Measurements from ENCODE around the gene ZC3H7B.
"Not testable (repeated sequence)": the region's sequence is repeated elsewhere in the genome, so short reads cannot be mapped to it uniquely, and the experiment has no call there.

The ZC3H7B gene

DNA sequence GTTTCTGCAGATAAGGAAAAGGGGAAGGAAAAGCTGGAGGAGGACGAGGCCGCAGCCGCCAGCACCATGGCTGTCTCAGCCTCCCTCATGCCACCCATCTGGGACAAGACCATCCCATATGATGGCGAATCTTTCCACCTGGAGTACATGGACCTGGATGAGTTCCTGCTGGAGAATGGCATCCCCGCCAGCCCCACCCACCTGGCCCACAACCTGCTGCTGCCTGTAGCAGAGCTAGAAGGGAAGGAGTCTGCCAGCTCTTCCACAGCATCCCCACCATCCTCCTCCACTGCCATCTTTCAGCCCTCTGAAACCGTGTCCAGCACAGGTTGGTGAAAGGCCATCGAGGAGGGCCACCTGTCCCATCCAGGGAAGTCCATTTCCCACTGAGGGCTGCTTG, 86.0 kb downstream of the ZC3H7B start:
- no peak for DNase-seq

DNA sequence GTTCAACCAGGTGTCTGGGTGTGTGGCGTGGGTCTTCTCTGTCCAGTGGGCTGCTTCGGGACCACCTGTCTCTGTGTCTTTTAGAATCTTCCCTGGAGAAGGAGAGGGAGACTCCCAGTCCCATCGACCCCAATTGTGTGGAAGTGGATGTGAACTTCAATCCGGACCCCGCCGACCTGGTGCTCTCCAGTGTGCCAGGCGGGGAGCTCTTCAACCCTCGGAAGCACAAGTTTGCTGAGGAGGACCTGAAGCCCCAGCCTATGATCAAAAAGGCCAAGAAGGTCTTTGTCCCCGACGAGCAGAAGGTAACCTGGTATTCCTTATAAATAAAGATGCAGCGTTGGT, 92.7 kb downstream of the ZC3H7B start:
- no peak for DNase-seq

DNA sequence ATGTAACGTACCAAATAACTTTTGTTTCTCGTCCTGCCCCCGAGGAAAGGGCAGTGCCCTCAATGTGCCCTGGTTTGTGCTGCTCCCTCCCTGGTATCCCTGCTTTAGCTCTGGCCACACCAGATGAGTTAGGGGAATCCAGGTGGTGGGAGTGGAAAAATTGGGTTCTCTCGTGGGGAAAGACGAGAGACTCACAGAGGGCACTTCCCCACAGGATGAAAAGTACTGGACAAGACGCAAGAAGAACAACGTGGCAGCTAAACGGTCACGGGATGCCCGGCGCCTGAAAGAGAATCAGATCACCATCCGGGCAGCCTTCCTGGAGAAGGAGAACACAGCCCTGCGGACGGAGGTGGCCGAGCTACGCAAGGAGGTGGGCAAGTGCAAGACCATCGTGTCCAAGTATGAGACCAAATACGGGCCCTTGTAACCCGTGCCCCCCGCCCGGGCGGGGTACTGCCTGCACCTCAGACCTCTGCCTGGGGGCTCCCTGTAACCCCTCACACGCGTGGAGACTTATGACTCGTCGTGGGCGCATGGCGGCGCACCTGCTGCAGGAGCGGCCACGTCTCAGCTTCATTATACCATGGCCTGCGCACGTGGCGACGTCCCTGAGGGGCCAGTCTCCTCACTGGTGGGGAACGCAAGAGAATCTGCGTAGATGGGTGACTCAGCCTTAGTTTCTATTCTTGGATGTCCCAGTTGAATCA, 94.4 kb downstream of the ZC3H7B start:
- DNase-seq, result no peak

DNA sequence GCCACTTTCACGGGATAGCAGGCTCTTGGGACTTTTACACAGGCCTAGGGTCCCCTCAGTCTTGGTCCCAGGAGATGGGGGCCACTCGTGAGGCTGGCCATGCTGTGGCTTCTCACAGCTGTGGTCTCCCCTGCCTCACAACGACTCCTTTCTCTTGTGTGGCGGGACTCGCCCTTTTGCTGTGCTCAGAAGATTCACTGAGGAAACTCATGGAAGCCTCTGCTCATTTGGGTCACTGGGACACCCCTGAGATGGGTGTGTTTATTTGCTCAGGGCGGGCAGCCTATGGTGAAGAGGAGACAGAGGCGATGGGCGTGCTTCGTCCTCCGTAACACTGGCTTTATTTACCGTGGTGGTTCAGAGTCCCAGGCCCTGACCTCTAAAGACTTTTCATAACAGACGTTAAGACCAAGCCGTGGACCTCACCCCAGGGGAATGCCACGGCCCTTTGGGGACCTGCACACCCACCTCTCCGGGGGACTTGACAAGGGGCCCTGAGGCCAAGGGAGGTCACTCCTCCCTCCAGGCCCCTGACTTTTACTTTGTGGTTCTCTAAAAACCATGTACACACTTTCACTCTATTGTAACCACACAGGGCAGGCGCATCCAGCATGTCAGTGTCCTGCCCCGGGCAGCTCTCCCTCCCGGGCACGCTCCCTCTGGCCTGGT, 96.0 kb downstream of the ZC3H7B start:
- no peak for DNase-seq

DNA sequence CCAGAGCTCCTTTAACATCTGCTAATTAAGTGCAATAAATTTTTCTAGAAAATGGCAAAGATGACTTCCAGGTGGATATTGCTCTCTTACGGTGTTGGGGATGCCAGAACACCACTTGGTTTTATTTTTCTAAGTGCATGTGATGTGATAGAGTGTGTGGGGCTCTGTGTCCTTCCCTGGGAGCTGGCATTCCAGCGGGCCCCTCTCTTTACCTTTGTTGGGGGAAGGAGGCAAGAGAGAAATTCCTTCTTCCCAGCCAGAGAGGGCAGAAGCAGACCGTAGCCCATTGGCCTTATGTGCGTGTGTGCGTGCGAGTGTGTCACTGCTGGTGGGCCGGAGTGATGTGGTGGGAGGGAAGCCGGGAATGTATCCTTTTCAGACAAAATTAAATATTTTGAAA, 97.6 kb downstream of the ZC3H7B start:
- DNase-seq, result no peak

DNA sequence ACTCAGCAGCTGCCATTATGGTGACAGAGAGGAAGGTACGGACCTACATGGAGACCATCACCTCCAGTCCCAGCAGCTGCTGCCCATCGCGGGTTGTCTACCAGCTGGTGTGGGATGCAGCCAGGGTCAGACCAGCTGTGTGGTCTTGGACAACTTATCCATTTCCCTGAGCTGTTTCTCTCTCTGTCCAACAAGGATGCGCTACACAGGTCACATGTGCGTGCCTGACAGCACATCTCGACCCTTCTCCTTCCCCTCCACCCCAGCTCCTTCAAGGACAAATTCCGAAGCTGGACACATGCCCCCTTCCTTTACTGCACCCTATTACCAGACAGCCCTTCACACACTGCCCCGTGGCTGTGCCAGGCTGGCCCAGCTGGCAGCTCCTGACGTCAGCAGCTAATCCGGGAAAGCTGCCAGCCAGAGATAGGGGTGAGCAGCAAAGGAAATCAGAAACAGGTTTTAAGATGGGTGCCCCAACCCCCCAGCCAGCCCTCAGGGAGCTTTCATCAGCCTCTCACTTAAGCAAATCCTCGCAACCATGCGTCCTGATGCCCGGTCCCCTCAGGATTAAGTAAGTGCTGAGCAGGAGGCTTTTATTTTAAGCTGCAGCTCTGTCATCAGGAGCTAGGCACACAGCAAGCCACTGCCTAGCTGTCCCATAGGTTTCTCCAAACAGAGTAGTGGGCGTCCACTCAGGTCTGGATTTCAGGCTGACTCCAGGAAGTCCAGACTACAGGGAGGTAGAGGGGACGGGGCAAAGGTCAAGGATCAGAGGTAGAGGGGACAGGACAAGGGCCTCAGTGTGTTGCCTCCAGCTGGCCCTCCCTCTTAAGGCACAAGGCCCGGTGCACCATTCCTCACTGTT, 100.7 kb downstream of the ZC3H7B start:
- no peak for DNase-seq

DNA sequence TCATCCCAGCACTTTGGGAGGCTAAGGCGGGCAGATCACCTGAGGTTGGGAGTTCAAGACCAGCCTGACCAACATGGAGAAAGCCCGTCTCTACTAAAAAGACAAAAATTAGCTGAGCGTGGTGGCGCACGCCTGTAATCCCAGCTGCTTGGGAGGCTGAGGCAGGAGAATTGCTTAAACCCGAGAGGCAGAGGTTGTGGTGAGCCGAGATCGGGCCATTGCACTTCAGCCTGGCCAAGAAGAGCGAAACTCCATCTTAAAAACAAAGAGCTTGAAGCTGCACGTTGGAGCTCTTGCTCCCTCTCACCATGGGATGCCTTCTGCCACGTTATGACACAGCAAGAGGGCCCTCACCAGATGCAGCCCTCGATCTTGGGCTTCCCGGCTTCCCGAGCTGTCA, 101.5 kb downstream of the ZC3H7B start:
- DNase-seq, result not testable (repeated sequence)

DNA sequence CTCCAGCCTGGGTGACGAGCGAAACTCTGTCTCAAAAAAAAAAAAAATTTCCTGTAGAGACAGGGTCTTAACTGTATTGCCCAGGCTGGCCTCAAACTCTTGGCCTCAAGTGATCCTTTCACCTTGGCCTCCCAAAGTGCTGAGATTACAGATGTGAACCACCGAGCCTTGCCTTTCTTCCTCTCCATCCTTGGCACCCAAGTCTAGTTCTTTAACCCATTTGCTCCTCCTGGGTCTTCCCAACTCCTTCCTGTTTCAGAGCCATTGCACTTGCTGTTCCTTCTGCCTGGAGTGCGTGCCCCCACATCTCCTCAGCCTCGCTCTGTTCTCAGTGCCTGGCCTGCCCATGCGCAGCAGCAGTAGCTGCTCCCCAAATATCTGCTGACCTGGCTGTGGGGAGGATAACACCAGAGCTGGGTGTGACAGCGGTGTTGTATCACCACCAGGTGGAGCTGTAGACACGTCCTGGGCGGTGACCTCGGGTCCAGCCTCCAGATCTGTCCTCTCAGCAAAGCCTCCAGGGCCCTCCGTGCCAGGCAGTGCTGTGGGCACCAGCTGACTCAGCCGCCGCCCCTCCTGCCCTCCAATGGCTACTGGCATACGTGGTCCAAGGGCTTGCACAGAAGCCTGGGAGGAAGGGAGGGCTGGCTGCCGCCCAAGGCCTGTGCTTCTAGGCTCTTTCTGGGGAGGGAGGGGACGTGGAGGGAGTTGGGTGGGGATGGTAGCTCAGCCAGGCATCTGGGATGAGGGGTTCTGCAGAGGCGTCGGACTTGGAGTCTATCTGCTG, 102.4 kb downstream of the ZC3H7B start:
- peak; percentile 83 to 85 for DNase-seq

DNA sequence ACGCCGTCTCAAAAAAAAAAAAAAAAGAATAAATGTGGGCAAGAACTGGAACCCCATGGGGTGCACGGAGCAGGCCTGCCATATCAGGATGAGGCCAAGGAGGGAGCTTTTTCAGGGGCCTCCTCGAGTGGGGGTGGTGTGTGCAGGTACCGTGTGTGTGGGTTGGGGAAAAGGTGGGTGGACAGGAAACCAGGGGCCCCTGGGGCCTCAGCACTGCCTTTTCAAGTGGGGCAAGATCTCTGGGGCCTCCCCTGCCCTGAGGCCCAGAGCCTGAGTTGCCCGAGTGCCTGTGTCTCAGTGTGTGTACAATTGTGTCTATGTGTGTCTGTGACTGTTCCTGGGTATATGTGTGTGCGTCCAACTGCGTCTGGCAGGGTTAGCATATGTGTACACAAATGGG, 104.3 kb downstream of the ZC3H7B start:
- DNase-seq, result peak; percentile 45 to 49

DNA sequence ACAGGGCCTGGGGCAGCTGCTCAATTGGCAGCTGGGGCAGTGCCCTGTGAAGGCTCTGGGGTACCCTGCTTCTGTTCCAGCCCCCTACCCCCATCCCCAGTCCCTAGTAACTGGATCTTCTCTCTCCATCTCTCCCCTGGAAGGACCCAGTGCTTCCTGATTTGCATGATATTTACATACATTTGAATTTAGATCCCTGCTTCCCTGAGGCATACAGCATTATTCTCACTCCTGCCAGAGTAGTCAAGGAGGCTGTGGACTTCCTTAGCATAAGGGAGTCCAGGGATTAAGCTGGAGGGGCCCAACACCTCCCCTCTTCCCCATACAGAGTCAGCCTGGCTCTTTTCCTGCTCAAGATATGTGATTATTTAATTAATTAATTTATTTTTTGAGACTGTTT, 105.1 kb downstream of the ZC3H7B start:
- no peak for DNase-seq

DNA sequence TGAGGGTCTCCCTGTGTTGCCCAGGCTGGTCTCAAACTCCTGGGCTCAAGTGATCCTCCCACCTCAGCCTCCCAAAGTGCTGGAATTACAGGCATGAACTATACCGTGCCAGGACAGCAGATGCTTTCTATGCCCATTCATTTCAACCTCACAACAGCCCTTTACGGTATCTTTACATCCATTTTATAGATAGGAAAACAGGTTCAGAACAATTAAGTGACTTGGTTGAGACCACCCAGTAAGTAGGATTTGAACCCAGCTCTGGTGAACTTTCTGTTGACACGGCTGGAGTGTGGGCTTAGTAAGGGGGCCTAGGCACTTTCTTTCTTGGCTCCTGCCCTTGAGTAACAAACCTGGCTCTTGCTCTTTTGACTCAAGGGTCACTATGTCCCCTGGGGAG, 106.1 kb downstream of the ZC3H7B start:
- no peak for DNase-seq

DNA sequence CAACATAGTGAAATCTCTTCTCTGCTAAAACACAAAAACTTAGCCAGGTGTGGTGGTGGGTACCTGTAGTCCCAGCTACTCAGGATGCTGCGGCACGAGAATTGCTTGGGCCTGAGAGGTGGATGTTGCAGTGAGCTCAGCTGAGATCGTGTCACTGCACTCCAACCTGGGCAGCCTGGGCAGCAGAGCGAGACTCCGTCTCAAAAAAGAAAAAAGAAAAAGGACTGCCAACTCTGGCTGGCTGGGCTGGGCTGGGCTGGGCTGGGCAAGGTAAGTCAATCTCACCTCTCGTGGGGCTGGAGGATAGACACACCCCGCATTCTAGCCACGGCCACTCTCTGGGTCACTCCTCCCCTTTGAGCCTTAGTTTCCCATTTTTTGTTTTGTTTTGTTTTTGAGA, 107.3 kb downstream of the ZC3H7B start:
- DNase-seq, result no peak
